ENCODE data around the gene CYB5R3. TPM values are rescaled to one million over a fixed set of nuclear protein-coding genes. Genes with fewer than 3 reads are reported as not detected.
A peak's percentile ranks its signal among the peaks of the same experiment; 100 is the strongest.

CYB5R3 gene
- total and polyA plus RNA-seq, 2 donors (not counting 3 experiments of a cell fraction or from before 2014, with no cell fraction given), result 217 to 263 TPM

DNA sequence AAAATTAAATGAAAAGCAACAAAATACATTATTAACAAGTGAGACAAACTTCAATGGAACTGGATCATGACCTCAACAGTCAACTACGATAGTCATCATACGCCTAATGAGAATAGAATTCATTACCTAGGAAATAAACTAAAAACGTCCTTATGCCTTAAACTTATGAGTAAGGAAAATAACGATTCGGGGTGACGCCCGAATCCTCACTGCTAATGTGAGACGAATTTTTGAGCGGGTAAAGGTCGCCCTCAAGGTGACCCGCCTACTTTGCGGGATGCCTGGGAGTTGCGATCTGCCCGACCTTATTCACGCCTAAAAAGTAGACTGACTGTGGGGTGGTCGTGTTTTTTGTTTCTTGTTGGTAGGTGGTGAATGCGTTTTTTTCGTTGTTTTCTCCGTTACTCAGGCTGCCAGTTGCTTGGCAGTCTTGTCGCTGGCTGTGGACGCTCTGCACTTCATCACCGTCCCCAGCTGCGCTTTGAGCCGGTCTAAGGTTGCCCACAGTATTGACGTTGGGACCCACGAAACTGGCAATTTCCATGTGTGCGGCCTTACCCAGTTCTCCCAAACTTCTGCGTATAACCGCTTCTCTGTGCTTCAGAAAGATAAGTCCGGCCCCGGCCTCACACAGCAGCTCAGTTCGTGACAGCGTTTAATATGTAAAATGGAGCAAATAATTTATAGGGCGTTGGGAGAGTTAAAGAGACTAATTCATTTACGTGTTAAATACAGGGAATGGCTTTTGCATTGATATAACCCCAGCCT lies 33.9 kb downstream of the CYB5R3 start:
- DNase-seq (ENCODE audit: low read depth, low spot score) (peak; percentile 97), FAIRE-seq (peak; percentile 24)
- peak overlapping the region; percentile 96 for H3K9ac ChIP-seq (replicated peaks; ENCODE audit: extremely low read depth, insufficient read depth, low read length)
- H4K20me1 ChIP-seq (replicated peaks; ENCODE audit: control insufficient read depth, extremely low read depth, insufficient read depth, low read length), result no peaks in the 10 kb centered on the region
- no peak overlapping the region for H2AFZ ChIP-seq (ENCODE audit: low read depth, low read length)
- H3K27me3 ChIP-seq (ENCODE audit: control insufficient read depth in 2 of 2, insufficient read depth in 2 of 2, low read length in 2 of 2), result no peaks in the 10 kb centered on the region
- ChIA-PET CTCF (interaction anchor here (0.7 to 3.1 kb wide), 6 partner anchors 10 to 475 kb away, joined by 3 to 9 read pairs (median 4); no protein-coding TSS in a partner anchor), POLR2A (interaction anchor here (0.6 to 2.0 kb wide), 11 partner anchors 19 to 734 kb away, joined by 3 to 9 read pairs (median 3); partner anchors contain the start of genes BIK and CYB5R3)
- peaks cover 18% of the 10 kb centered on the region for H3K4me1 ChIP-seq (ENCODE audit: control insufficient read depth, extremely low read depth, insufficient read depth, low read length)
- dilution Hi-C loops (cut with MboI; ENCODE audit: extremely low pct_ligation_motif_present, low sequenced_read_pairs) (no loop called here), intact Hi-C loops (cut with micrococcal nuclease) (loop anchor here (1.0 to 5.0 kb wide), 2 partner anchors 20 to 107 kb away; partner anchors contain the start of gene A4GALT)
- no peaks in the 10 kb centered on the region for H3K9me3 ChIP-seq (replicated peaks; ENCODE audit: control insufficient read depth, insufficient read depth, low read length)
- TSS peak; percentile 100 for BruUV-seq (replicated peaks)
- peaks cover 2 to 4% of the 10 kb centered on the region in 2 experiments for H3K36me3 ChIP-seq (ENCODE audit: control insufficient read depth in 2 of 2, extremely low read depth in 1 of 2, insufficient read depth in 2 of 2, low read length in 2 of 2)
- peaks cover 38% of the 10 kb centered on the region for H3K79me2 ChIP-seq (ENCODE audit: control insufficient read depth, insufficient read depth, low read length)
- TF ChIP-seq POLR2AphosphoS5 (IDR thresholded peaks at IDR 0.05; ENCODE audit: insufficient read depth, low read depth, low read length) (peak; percentile 100), GATA2 (IDR thresholded peaks at IDR 0.05; ENCODE audit: insufficient read depth, insufficient read length, low read depth, low read length) (peak; percentile 24), POLR2A (IDR thresholded peaks at IDR 0.05; ENCODE audit: low read depth, low read length) (peak; percentile 100), MYC (IDR thresholded peaks at IDR 0.05; ENCODE audit: low read depth, low read length) (no peak), MAX (IDR thresholded peaks at IDR 0.05; ENCODE audit: insufficient read depth, insufficient read length) (peak; percentile 18), EZH2 (IDR thresholded peaks at IDR 0.05; ENCODE audit: borderline replicate concordance, low read depth, low read length, severe bottlenecking) (no peak), FOS (IDR thresholded peaks at IDR 0.05; ENCODE audit: borderline replicate concordance, insufficient read depth, low read length) (no peak), JUN (IDR thresholded peaks at IDR 0.05; ENCODE audit: borderline replicate concordance, insufficient read depth, insufficient read length, low read depth) (peak; percentile 18)
- TF ChIP-seq, protein P1, sequence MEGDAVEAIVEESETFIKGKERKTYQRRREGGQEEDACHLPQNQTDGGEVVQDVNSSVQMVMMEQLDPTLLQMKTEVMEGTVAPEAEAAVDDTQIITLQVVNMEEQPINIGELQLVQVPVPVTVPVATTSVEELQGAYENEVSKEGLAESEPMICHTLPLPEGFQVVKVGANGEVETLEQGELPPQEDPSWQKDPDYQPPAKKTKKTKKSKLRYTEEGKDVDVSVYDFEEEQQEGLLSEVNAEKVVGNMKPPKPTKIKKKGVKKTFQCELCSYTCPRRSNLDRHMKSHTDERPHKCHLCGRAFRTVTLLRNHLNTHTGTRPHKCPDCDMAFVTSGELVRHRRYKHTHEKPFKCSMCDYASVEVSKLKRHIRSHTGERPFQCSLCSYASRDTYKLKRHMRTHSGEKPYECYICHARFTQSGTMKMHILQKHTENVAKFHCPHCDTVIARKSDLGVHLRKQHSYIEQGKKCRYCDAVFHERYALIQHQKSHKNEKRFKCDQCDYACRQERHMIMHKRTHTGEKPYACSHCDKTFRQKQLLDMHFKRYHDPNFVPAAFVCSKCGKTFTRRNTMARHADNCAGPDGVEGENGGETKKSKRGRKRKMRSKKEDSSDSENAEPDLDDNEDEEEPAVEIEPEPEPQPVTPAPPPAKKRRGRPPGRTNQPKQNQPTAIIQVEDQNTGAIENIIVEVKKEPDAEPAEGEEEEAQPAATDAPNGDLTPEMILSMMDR (IDR thresholded peaks at IDR 0.05; ENCODE audit: extremely low read depth in 1 of 2, insufficient read depth in 1 of 2, low read depth in 1 of 2, low read length in 2 of 2), result no peak
- H3K4me3 ChIP-seq (replicated peaks in 1 of 3; ENCODE audit: insufficient read depth in 1 of 3, low read depth in 1 of 3, low read length in 3 of 3), result peak overlapping the region in 1 of 3 experiments; percentile 94
- peak overlapping the region; percentile 99 for H3K27ac ChIP-seq (ENCODE audit: insufficient read depth, low read depth, low read length)
- H3K4me2 ChIP-seq (ENCODE audit: insufficient read depth, low read length), result peak overlapping the region; percentile 53
- H3K9me1 ChIP-seq (replicated peaks; ENCODE audit: control insufficient read depth, extremely low read depth, insufficient read depth, low read length), result no peaks in the 10 kb centered on the region

Measured in endothelial cell of umbilical vein (primary cell).